Nephron (organoid): Measurements from ENCODE around the gene KIR3DL1.
"Not testable (repeated sequence)": the region's sequence is repeated elsewhere in the genome, so short reads cannot be mapped to it uniquely, and the experiment has no call there.

Experiments
- H3K27ac Mint-ChIP-seq, 3 experiments: 2 replicates each; pipeline ENCODE4 v1.8.0; 2020; ENCODE audit warnings: mixed read lengths in 3 of 3, mild to moderate bottlenecking in 2 of 3, moderate library complexity in 1 of 3
- H3K27me3 Mint-ChIP-seq: 2 replicates; pipeline ENCODE4 v1.8.0; 2021; ENCODE audit warnings: low read depth, mild to moderate bottlenecking, moderate library complexity, mixed read lengths
- H3K36me3 Mint-ChIP-seq: 2 replicates; pipeline ENCODE4 v1.8.0; 2020; ENCODE audit warnings: low read depth, mixed read lengths
- H3K4me1 Mint-ChIP-seq: 2 replicates; pipeline ENCODE4 v1.8.0; 2020; ENCODE audit warnings: mixed read lengths
- H3K4me3 Mint-ChIP-seq, 3 experiments: 2 replicates each; pipeline ENCODE4 v1.8.0; 2020; ENCODE audit warnings: mild to moderate bottlenecking in 3 of 3, mixed read lengths in 3 of 3, moderate library complexity in 2 of 3
- H3K9me3 Mint-ChIP-seq: 2 replicates; pipeline ENCODE4 v1.8.0; 2020; ENCODE audit warnings: mixed read lengths

KIR3DL1 gene

DNA sequence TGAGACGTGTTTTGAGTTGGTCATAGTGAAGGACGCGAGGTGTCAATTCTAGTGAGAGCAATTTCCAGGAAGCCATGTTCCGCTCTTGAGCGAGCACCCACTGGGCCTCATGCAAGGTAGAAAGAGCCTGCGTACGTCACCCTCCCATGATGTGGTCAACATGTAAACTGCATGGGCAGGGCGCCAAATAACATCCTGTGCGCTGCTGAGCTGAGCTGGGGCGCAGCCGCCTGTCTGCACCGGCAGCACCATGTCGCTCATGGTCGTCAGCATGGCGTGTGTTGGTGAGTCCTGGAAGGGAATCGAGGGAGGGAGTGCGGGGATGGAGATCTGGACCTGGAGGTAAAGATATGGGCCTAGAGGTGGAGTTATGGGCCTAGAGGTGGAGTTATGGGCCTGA is at the start of gene KIR3DL1:
TSS of gene KIR3DL1 (plus strand) at position 218 of the 400 bp plus-strand sequence.
- H3K4me3 Mint-ChIP-seq, H3K27ac Mint-ChIP-seq, H3K4me1 Mint-ChIP-seq, H3K27me3 Mint-ChIP-seq, H3K36me3 Mint-ChIP-seq: not testable (repeated sequence)
- H3K9me3 Mint-ChIP-seq = peaks cover 75% of the 10 kb centered on the region

DNA sequence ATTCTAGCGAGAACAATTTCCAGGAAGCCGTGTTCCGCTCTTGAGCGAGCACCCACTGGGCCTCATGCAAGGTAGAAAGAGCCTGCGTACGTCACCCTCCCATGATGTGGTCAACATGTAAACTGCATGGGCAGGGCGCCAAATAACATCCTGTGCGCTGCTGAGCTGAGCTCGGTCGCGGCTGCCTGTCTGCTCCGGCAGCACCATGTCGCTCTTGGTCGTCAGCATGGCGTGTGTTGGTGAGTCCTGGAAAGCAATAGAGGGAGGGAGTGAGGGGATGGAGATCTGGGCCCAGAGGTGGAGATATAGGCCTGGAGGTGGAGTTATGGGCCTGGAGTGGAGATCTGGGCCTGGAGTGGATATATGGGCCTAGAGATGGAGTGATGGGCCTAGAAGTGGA is 46.6 kb upstream of the KIR3DL1 start, which contains the start of gene KIR2DL1:
TSS of gene KIR2DL1 (plus strand) at position 148 of the 400 bp plus-strand sequence. CDS start at position 206, 58 bp downstream.
- not testable (repeated sequence) for H3K36me3 Mint-ChIP-seq, H3K4me3 Mint-ChIP-seq, H3K27ac Mint-ChIP-seq, H3K27me3 Mint-ChIP-seq, H3K4me1 Mint-ChIP-seq
- peaks cover 70% of the 10 kb centered on the region for H3K9me3 Mint-ChIP-seq

DNA sequence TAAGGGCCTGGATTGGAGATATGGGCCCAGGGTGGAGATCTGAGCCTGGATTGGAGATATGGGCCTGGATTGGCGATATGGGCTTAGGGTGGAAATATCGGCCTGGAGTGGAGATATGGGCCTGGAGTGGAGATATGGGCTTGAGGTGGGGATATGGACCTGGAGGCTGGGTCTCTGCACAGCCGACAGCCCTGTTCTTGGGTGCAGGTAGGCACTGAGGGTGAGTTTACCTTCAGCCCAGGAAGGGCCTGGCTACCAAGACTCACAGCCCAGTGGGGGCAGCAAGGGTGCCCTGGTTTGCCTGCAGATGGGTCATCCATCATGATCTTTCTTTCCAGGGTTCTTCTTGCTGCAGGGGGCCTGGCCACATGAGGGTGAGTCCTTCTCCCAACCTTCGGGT is 45.8 kb upstream of the KIR3DL1 start:
- H3K27ac Mint-ChIP-seq, H3K4me1 Mint-ChIP-seq, H3K4me3 Mint-ChIP-seq, H3K27me3 Mint-ChIP-seq: not testable (repeated sequence)
- Mint-ChIP-seq H3K36me3 (peaks cover 11% of the 10 kb centered on the region), H3K9me3 (peaks cover 68% of the 10 kb centered on the region)

DNA sequence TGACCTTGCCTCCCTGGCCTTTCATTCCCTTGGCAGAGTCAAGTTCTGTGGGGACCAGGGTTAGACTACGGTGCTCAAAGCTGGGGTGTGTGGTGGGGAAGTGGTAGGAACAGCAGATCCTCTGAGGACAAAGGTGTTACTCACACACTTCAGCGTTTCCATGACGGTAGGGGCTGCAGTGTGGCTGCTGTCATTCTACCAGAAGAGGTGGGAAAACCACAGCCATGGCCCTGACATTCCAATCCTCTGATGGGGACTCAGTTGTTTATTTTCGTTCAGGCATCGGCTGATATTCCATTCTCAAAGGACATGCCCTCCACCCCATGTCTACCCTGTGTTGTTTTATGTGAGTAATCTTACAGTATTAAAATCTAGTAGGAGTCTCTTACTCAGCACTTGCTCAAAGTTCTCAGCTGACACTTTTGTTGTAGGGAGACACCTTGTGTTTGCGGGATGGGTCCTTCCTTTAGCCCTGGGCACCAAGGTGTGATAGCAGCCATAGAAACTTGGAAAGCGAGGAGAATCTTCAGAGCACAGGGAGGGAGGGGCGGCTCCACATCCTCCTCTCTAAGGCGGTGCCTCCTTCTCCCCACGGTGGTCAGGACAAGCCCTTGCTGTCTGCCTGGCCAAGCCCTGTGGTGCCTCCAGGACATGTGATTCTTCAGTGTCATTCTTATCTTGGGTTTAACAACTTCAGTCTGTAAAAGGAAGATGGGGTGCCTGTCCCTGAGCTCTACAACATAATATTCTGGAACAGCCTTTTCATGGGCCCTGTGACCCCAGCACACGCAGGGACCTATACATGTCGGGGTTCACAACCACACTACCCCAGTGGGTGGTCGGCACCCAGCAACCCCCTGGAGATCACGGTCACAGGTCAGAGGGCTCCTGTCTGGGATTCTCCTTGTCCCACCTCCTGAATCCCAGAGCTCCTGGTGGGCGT is 45.0 kb upstream of the KIR3DL1 start:
- H3K4me3 Mint-ChIP-seq, H3K4me1 Mint-ChIP-seq, H3K27ac Mint-ChIP-seq, H3K27me3 Mint-ChIP-seq: not testable (repeated sequence)
- Mint-ChIP-seq H3K36me3 (peaks cover 11% of the 10 kb centered on the region), H3K9me3 (peaks cover 70% of the 10 kb centered on the region)

DNA sequence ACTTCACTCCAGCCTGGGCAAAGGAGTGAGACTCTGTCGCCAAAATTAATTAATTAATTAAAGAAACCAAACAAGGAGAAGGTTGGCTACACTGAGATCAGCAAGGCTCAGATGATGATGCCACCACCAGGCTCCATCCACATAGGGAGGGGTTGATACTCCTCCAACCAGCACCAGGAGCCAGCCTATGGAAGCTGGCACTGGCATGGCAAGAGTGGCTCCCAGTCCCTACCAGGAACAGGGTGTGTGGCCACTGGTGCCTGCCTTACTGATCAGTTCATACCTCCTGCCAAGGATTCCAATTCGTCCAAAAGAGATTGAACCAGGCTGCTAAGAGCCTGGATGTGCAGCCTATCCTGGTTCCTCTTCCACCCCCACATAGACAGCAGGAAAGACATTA is 43.6 kb upstream of the KIR3DL1 start:
- H3K4me3 Mint-ChIP-seq, H3K27me3 Mint-ChIP-seq, H3K4me1 Mint-ChIP-seq, H3K27ac Mint-ChIP-seq: not testable (repeated sequence)
- Mint-ChIP-seq H3K36me3 (peaks cover 11% of the 10 kb centered on the region), H3K9me3 (peaks cover 68% of the 10 kb centered on the region)

DNA sequence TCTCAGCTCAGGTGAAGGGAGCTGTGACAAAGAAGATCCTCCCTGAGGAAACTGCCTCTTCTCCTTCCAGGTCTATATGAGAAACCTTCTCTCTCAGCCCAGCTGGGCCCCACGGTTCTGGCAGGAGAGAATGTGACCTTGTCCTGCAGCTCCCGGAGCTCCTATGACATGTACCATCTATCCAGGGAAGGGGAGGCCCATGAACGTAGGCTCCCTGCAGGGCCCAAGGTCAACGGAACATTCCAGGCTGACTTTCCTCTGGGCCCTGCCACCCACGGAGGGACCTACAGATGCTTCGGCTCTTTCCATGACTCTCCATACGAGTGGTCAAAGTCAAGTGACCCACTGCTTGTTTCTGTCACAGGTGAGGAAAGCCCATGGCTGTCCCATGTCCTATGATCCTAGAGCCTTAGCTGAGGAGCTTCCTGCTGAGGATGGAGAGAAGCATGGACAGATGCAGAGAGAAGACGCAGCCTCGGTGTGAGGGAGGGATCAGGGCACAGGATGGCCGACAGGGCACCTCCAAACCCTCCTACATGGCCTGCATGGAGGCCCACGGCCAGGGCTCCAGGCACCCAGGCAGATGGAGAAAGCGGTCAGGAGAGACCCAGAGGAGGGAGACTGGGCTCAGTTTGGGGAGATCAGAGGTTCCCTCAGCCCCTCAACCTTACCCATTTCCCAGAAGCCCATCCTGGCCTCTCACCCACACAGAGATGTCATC is 41.0 kb upstream of the KIR3DL1 start:
- H3K36me3 Mint-ChIP-seq, H3K4me1 Mint-ChIP-seq, H3K4me3 Mint-ChIP-seq, H3K27me3 Mint-ChIP-seq, H3K27ac Mint-ChIP-seq: not testable (repeated sequence)
- H3K9me3 Mint-ChIP-seq = peaks cover 66% of the 10 kb centered on the region

DNA sequence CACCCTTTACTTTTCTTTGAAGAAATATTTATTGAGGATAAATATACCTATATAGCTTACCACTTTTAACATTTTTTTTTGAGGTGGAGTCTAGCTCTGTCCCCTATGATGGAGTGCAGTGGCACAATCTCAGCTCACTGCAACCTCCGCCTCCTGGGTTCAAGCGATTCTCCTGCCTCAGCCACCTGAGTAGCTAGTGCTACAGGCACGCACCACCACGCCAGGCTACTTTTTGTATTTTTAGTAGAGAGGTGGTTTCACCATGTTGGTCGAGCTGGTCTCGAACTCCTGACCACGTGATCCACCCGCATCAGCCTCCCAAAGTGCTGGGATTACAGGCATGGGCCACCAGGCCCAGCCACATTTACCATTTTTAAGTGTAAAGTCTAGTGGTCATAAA is 40.4 kb upstream of the KIR3DL1 start:
- not testable (repeated sequence) for H3K27me3 Mint-ChIP-seq, H3K27ac Mint-ChIP-seq, H3K4me1 Mint-ChIP-seq, H3K36me3 Mint-ChIP-seq, H3K4me3 Mint-ChIP-seq
- peaks cover 65% of the 10 kb centered on the region for H3K9me3 Mint-ChIP-seq

DNA sequence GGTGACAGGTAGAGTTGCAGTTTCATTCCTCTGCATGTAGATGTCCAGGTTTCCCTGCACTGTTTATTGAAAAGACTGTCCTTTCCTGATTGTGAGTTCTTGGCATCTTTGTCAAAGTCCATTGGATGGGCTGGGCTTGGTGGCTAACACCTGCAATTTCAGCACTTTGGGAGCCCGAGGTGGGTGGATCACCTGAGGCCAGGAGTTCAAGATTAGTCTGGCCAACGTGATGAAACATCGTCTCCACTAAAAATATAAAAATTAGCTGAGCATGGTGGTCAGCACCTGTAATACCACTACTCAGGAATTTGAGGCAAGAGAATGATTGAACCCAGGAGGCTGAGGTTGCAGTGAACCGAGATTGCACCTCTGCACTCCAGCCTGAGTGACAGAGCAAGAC is 38.4 kb upstream of the KIR3DL1 start:
- H3K4me1 Mint-ChIP-seq, H3K27ac Mint-ChIP-seq, H3K36me3 Mint-ChIP-seq, H3K4me3 Mint-ChIP-seq, H3K27me3 Mint-ChIP-seq: not testable (repeated sequence)
- H3K9me3 Mint-ChIP-seq = peaks cover 62% of the 10 kb centered on the region

DNA sequence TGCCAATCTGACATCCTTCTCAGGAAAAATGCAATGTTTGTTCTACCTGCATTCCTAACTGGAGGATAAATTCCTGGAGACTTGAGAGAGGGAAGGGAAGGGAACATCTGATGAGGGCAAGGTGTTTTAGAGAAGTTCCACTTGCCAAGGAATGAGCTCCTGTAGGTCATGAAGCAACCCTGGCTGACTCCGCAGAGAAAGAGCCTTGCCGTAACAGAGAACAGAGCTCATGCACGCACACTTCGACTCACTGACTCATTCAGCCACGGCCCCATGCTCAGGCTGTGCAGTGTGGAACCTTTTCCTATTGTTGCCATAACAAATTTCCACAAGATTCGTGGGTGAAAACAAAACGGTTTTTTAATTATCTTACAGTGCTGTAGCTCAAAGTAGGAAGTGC is 37.4 kb upstream of the KIR3DL1 start:
- not testable (repeated sequence) for H3K36me3 Mint-ChIP-seq, H3K4me1 Mint-ChIP-seq, H3K27me3 Mint-ChIP-seq, H3K27ac Mint-ChIP-seq, H3K4me3 Mint-ChIP-seq
- H3K9me3 Mint-ChIP-seq = peaks cover 63% of the 10 kb centered on the region

DNA sequence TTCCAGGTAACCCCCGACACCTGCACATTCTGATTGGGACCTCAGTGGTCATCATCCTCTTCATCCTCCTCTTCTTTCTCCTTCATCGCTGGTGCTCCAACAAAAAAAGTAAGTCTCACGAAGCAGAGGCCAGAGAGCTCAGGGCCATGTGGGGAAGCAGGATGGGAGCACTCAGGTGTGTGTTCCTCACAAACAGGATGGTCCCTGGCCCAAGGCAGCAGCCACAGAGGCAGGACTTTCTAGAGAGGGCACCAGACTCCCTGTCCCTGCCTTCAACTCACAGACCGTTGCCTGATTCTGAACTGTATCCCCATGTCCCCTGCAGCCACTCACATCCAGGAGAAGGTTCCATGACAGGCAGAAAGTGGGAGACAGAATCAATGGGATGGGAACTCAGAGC is 33.4 kb upstream of the KIR3DL1 start:
- peaks cover 62% of the 10 kb centered on the region for H3K9me3 Mint-ChIP-seq
- not testable (repeated sequence) for H3K27ac Mint-ChIP-seq, H3K4me1 Mint-ChIP-seq, H3K4me3 Mint-ChIP-seq, H3K27me3 Mint-ChIP-seq, H3K36me3 Mint-ChIP-seq

DNA sequence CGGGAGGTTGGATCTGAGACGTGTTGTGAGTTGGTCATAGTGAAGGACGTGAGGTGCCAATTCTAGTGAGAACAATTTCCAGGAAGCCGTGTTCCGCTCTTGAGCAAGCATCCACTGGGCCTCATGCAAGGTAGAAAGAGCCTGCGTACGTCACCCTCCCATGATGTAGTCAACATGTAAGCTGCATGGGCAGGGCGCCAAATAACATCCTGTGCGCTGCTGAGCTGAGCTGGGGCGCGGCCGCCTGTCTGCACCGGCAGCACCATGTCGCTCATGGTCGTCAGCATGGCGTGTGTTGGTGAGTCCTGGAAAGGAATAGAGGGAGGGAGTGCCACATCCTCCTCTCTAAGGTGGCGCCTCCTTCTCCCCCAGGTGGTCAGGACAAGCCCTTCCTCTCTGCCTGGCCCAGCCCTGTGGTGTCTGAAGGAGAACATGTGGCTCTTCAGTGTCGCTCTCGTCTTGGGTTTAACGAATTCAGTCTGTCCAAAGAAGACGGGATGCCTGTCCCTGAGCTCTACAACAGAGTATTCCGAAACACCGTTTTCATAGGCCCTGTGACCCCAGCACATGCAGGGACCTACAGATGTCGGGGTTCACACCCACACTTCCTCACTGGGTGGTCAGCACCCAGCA is 30.1 kb upstream of the KIR3DL1 start:
- H3K9me3 Mint-ChIP-seq = peaks cover 63% of the 10 kb centered on the region
- H3K4me1 Mint-ChIP-seq, H3K36me3 Mint-ChIP-seq, H3K27me3 Mint-ChIP-seq, H3K4me3 Mint-ChIP-seq, H3K27ac Mint-ChIP-seq: not testable (repeated sequence)

DNA sequence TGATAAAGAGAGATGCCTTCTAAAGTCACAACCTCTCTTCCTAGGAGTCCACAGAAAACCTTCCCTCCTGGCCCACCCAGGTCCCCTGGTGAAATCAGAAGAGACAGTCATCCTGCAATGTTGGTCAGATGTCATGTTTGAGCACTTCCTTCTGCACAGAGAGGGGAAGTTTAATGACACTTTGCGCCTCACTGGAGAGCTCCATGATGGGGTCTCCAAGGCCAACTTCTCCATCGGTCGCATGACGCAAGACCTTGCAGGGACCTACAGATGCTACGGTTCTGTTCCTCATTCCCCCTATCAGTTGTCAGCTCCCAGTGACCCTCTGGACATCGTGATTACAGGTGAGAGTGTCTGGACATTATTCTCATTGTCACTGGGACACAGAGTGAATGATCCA is 28.1 kb upstream of the KIR3DL1 start:
- H3K9me3 Mint-ChIP-seq = peaks cover 67% of the 10 kb centered on the region
- not testable (repeated sequence) for H3K27me3 Mint-ChIP-seq, H3K27ac Mint-ChIP-seq, H3K36me3 Mint-ChIP-seq, H3K4me1 Mint-ChIP-seq, H3K4me3 Mint-ChIP-seq
